Epithelial cell of proximal tubule (primary cell): Measurements from ENCODE around the gene ESPL1. TPM values are rescaled to one million over a fixed set of nuclear protein-coding genes. Genes with fewer than 3 reads are reported as not detected.

Experiments used
- DNase-seq: peaks from one replicate; pipeline ENCODE4 v3.0.0-alpha.2; 2011; ENCODE audit warnings: low read depth
- H3K4me3 ChIP-seq: 2 replicates; pipeline ENCODE4 v1.5.1; 2011; ENCODE audit warnings: low read depth, mild to moderate bottlenecking, low read length
- total RNA-seq: library from RNA; depleted of rRNA; stranded (reverse); fragments of >200 nt; gene quantifications from 2 replicates; pipeline ENCODE4 v1.2.3, GENCODE V29; 2015
- TF ChIP-seq, protein P1 (sequence below): conservative IDR thresholded peaks from 2 replicates; pipeline ENCODE4 v1.5.1; 2012; ENCODE audit warnings: low read depth, mild to moderate bottlenecking, low read length

The ESPL1 gene
- total RNA-seq: 32.0 and 40.1 TPM in 2 replicates

DNA sequence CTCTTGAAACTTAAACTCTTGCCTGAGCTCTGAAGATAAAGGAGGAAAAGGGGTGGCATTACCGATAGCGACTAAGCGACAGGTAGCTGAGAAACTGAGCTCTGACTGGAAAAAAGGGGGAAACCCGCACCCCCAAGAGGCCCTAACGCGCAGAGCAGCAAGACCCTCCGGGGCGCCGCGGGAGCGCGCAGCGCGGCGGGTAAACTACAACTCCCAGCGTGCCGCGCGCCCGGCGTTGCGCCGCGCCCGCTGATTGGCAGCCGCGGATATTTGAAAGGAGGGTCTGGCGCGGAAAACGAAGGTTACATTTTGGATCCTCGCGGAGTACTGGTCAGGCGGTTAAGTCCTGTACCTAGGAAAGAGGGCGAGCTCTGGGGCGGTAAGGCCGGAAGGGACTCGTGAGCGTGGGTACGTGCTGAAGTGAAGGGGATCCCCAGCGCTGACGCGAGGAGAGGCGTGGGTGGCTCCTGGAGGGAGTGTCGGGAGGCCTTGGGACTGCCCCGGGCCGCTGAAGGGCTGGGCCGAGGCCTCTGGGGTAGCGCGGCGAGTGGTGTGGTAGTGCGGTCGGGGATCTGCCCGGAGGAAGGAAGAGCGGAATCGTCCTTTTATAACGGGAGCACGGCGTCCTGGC, at the start of gene ESPL1:
TSS of gene ESPL1 (plus strand) at position 301 of the 631 bp plus-strand sequence. CDS start 468 bp downstream, outside the sequence.
- H3K4me3 ChIP-seq: peak within 1 kb of the TSS; percentile 65
- no peak for DNase-seq
- TF ChIP-seq, protein P1, sequence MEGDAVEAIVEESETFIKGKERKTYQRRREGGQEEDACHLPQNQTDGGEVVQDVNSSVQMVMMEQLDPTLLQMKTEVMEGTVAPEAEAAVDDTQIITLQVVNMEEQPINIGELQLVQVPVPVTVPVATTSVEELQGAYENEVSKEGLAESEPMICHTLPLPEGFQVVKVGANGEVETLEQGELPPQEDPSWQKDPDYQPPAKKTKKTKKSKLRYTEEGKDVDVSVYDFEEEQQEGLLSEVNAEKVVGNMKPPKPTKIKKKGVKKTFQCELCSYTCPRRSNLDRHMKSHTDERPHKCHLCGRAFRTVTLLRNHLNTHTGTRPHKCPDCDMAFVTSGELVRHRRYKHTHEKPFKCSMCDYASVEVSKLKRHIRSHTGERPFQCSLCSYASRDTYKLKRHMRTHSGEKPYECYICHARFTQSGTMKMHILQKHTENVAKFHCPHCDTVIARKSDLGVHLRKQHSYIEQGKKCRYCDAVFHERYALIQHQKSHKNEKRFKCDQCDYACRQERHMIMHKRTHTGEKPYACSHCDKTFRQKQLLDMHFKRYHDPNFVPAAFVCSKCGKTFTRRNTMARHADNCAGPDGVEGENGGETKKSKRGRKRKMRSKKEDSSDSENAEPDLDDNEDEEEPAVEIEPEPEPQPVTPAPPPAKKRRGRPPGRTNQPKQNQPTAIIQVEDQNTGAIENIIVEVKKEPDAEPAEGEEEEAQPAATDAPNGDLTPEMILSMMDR: peak; percentile 27

GRCh38 chr12:53218551-53219291, 49.4 kb upstream of the ESPL1 start:
- DNase-seq: no peak
- TF ChIP-seq, protein P1: no peak

GRCh38 chr12:53219292-53219955, 48.7 kb upstream of the ESPL1 start:
- peak overlapping the region; percentile 71 for H3K4me3 ChIP-seq
- TF ChIP-seq, protein P1: no peak
- DNase-seq: no peak

More at GRCh38 chr12:53218551-53219291, 49.4 kb upstream of the ESPL1 start:
- peak overlapping the region; percentile 71 for H3K4me3 ChIP-seq

GRCh38 chr12:53219956-53220693, 48.0 kb upstream of the ESPL1 start:
- TF ChIP-seq, protein P1: no peak
- no peak for DNase-seq
- H3K4me3 ChIP-seq: peak overlapping the region; percentile 71

- DNase-seq: no peak
- peak overlapping the region; percentile 71 for H3K4me3 ChIP-seq
- TF ChIP-seq, protein P1: no peak
These were observed 47.4 kb upstream of the ESPL1 start for GRCh38 chr12:53220694-53221202.
